SK-N-SH (cell line): ENCODE data around the gene TMEM131L. TPM values are rescaled to one million over a fixed set of nuclear protein-coding genes. Genes with fewer than 3 reads are reported as not detected.

Source experiments
- CTCF ChIA-PET: fragments of 300-600, 350-600 bp; formaldehyde crosslinking; extraction: SDS; loops from one replicate; lab custom pipeline; 2021; lab: Yijun Ruan, JAX
- POLR2A ChIA-PET: fragments of 350-600 bp; sonication (Branson Sonifier 250); formaldehyde crosslinking; extraction: SDS; loops from one replicate; lab custom pipeline; 2020; ENCODE audit warnings: antibody characterized with exemption, inconsistent platforms; lab: Yijun Ruan, JAX
- DNase-seq: peaks from one replicate; pipeline ENCODE4 v3.0.0; 2012
- H2AFZ ChIP-seq: fragments of 200-600 bp; sonication (generic); 2 replicates; pipeline ENCODE4 v1.8.1; 2016; ENCODE audit warnings: antibody characterized with exemption, mild to moderate bottlenecking, low read depth
- H3F3A ChIP-seq: fragments of 200-600 bp; sonication (generic); replicated peaks from 2 replicates; pipeline ENCODE3; 2016; ENCODE audit warnings: antibody characterized with exemption, mild to moderate bottlenecking; ENCODE audit not compliant: insufficient read depth
- H3K27ac ChIP-seq, 2 experiments: fragments of 200-500 bp in 1 of 2; fragments of 200-600 bp in 1 of 2; sonication (Bioruptor generic) in 1 of 2; sonication (generic), shearing (Covaris generic) in 1 of 2; 2 replicates each; pipeline versions ENCODE4 v1.5.1 to v1.6.1; 2014 to 2016; ENCODE audit warnings: low read depth in 2 of 2, inconsistent platforms in 1 of 2, low read length in 1 of 2, mild to moderate bottlenecking in 1 of 2, mixed read lengths in 1 of 2
- H3K27me3 ChIP-seq: fragments of 200-600 bp; sonication (generic), shearing (Covaris generic); 2 replicates; pipeline ENCODE4 v1.6.1; 2016; ENCODE audit warnings: mixed run types; ENCODE audit not compliant: insufficient read depth
- H3K36me3 ChIP-seq, 2 experiments: fragments of 200-500 bp in 1 of 2; fragments of 200-600 bp in 1 of 2; sonication (Bioruptor generic) in 1 of 2; sonication (generic) in 1 of 2; replicated peaks in 1 of 2; 2 replicates each; pipeline versions ENCODE3 to v1.5.1; 2014 to 2016; ENCODE audit warnings: low read length in 1 of 2, mild to moderate bottlenecking in 1 of 2; ENCODE audit not compliant: insufficient read depth in 2 of 2, control insufficient read depth in 1 of 2
- H3K4me1 ChIP-seq, 2 experiments: fragments of 200-500 bp in 1 of 2; fragments of 200-600 bp in 1 of 2; sonication (Bioruptor generic) in 1 of 2; sonication (generic), shearing (Covaris generic) in 1 of 2; 2 replicates each; pipeline versions ENCODE4 v1.5.1 to v1.6.1; 2014 to 2016; ENCODE audit warnings: low read depth in 1 of 2, low read length in 1 of 2, mixed run types in 1 of 2; ENCODE audit not compliant: insufficient read depth in 2 of 2, control insufficient read depth in 1 of 2
- H3K4me2 ChIP-seq: fragments of 200-600 bp; sonication (generic), shearing (Covaris generic); 2 replicates; pipeline ENCODE4 v1.6.1; 2017; ENCODE audit warnings: mixed run types
- H3K4me3 ChIP-seq, 2 experiments: fragments of 200-500 bp in 1 of 2; fragments of 200-600 bp in 1 of 2; sonication (Bioruptor generic) in 1 of 2; sonication (generic), shearing (Covaris generic) in 1 of 2; 2 replicates each; pipeline versions ENCODE4 v1.5.1 to v1.8.1; 2014 to 2016; ENCODE audit warnings: low read depth in 2 of 2, inconsistent platforms in 1 of 2, low read length in 1 of 2, mild to moderate bottlenecking in 1 of 2, mixed read lengths in 1 of 2, moderate library complexity in 1 of 2
- H3K79me2 ChIP-seq: fragments of 200-600 bp; sonication (generic); 2 replicates; pipeline ENCODE4 v1.8.1; 2017; ENCODE audit warnings: mild to moderate bottlenecking; ENCODE audit not compliant: insufficient read depth
- H3K9ac ChIP-seq: fragments of 200-600 bp; sonication (generic); 2 replicates; pipeline ENCODE4 v1.6.1; 2017; ENCODE audit warnings: mixed run types
- H3K9me2 ChIP-seq: fragments of 200-600 bp; sonication (generic); 2 replicates; pipeline ENCODE4 v1.6.1; 2017; ENCODE audit warnings: mixed run types
- H3K9me3 ChIP-seq: fragments of 200-600 bp; sonication (generic); 2 replicates; pipeline ENCODE4 v1.6.1; 2017; ENCODE audit warnings: mixed run types, mild to moderate bottlenecking, moderate library complexity
- H4K20me1 ChIP-seq: fragments of 200-600 bp; sonication (generic); 2 replicates; pipeline ENCODE4 v1.6.1; 2017; ENCODE audit warnings: mild to moderate bottlenecking, mixed run types; ENCODE audit not compliant: insufficient read depth
- CHD2 ChIP-seq: fragments of 150-350 bp; IDR thresholded peaks from 2 replicates; pipeline ENCODE4 v1.6.1; 2018; ENCODE audit warnings: low read length; ENCODE audit not compliant: partially characterized antibody
- FOSL2 ChIP-seq: IDR thresholded peaks from 2 replicates; pipeline ENCODE4 v1.4.0; 2012; ENCODE audit warnings: low read depth, mild to moderate bottlenecking, moderate library complexity, borderline replicate concordance
- FOXJ3 ChIP-seq: sonication (generic); formaldehyde crosslinking; IDR thresholded peaks from 2 replicates; pipeline ENCODE4 v1.5.1; 2020; ENCODE audit warnings: mild to moderate bottlenecking, missing genetic modification reagents
- GABPA ChIP-seq: IDR thresholded peaks from 2 replicates; pipeline ENCODE4 v1.4.0; 2012; ENCODE audit warnings: low read depth, mild to moderate bottlenecking
- NFIC ChIP-seq: IDR thresholded peaks from 2 replicates; pipeline ENCODE4 v1.4.0; 2012; ENCODE audit warnings: borderline replicate concordance
- POLR2AphosphoS5 ChIP-seq: IDR thresholded peaks from 2 replicates; pipeline ENCODE4 v1.6.1; 2012; ENCODE audit warnings: low read depth, low read length
- RAD21 ChIP-seq: IDR thresholded peaks from 2 replicates; pipeline ENCODE4 v1.6.1; 2012; ENCODE audit warnings: mild to moderate bottlenecking, low read length
- SMC3 ChIP-seq: IDR thresholded peaks from 2 replicates; pipeline ENCODE4 v1.6.1; 2012; ENCODE audit warnings: low read depth, low read length, improper control_type of control experiment
- TAF1 ChIP-seq: IDR thresholded peaks from 2 replicates; pipeline ENCODE4 v1.6.1; 2012; ENCODE audit warnings: low read depth, mild to moderate bottlenecking, low read length, moderate library complexity, borderline replicate concordance
- TEAD4 ChIP-seq: IDR thresholded peaks from 2 replicates; pipeline ENCODE4 v1.4.0; 2012; ENCODE audit warnings: mild to moderate bottlenecking, borderline replicate concordance; ENCODE audit not compliant: insufficient read depth
- WGBS: methylation state at CpG from one replicate; pipeline ENCODE4 v1.1.6; 2017; ENCODE audit warnings: low lambda C conversion rate; 5-methylcytosine and 5-hydroxymethylcytosine counted together
- polyA plus RNA-seq, 3 experiments: library from polyadenylated mRNA; depleted of rRNA; stranded (reverse); fragments of >200 nt; gene quantifications; 2 replicates each; pipeline ENCODE4 v1.2.3, GENCODE V29; 2012
- TF ChIP-seq, protein P1 (sequence below): fragments of 150-350 bp; IDR thresholded peaks from 2 replicates; pipeline ENCODE4 v1.6.1; 2017; ENCODE audit warnings: antibody characterized with exemption, low read length, low read depth, borderline replicate concordance
- TF ChIP-seq, protein P2 (sequence below): IDR thresholded peaks from 2 replicates; pipeline ENCODE4; 2012
- TF ChIP-seq, protein P3 (sequence below): IDR thresholded peaks from 2 replicates; pipeline ENCODE4 v1.4.0; 2012; ENCODE audit warnings: low read depth, borderline replicate concordance
- TF ChIP-seq, protein P4 (sequence below): IDR thresholded peaks from 2 replicates; pipeline ENCODE4 v1.4.0; 2012; ENCODE audit warnings: low read depth, borderline replicate concordance

Gene TMEM131L
- polyA plus RNA-seq, 1 of the 3 experiments (the other 2 are of a cell fraction): 6.2 TPM

DNA sequence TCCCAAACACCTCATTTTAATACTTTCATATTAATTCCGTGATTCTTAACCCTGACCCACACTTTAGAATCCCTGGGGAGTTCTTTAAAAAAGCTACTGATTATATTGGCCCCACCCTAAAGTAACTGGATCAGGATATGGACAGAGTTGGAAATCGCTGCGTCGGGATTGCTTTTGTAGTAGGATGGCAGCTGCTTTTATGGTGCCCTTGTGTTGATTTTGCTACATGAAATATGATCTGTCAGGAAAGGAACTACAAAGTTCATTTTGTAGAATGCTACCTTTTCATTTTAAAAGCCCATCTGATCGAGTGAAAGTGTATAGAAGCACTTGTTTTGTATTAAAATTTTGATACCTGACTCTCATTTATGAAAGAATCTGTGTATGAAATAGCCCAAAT is 43.6 kb downstream of the TMEM131L start:
- CTCF ChIA-PET: no interaction called here
- DNase-seq: no peak
- Histone ChIP-seq H3K4me2 (no peak overlapping the region), H3K4me1 (peaks cover 0 to 25% of the 10 kb centered on the region in 2 experiments; a peak in 2 of 4 replicates), H4K20me1 (peaks cover 3% of the 10 kb centered on the region; the same call in 1 of the 2 replicates), H3K9me2 (no peaks in the 10 kb centered on the region)
- WGBS: 86% methylated on average over 5 of the region's 5 CpGs
- no peak for TF ChIP-seq POLR2AphosphoS5
- no peak for TF ChIP-seq FOXJ3 (CRISPR knock-in tag)
- no peak for TF ChIP-seq RAD21
- no peak for TF ChIP-seq SMC3
- TF ChIP-seq, all 33 proteins: peak for 0
- POLR2A ChIA-PET: no interaction called here
- H3K36me3 ChIP-seq: peaks cover 0 to 7% of the 10 kb centered on the region in 2 experiments
- H3F3A ChIP-seq: peaks cover 26% of the 10 kb centered on the region
- no peaks in the 10 kb centered on the region for H3K9me3 ChIP-seq
- no peaks in the 10 kb centered on the region for H3K27me3 ChIP-seq
- no peak overlapping the region for H3K4me3 ChIP-seq
- no peak overlapping the region for H3K27ac ChIP-seq
- H3K79me2 ChIP-seq: peaks cover 7% of the 10 kb centered on the region; the same call in 1 of the 2 replicates
- no peak overlapping the region for H3K9ac ChIP-seq
- no peak overlapping the region for H2AFZ ChIP-seq

DNA sequence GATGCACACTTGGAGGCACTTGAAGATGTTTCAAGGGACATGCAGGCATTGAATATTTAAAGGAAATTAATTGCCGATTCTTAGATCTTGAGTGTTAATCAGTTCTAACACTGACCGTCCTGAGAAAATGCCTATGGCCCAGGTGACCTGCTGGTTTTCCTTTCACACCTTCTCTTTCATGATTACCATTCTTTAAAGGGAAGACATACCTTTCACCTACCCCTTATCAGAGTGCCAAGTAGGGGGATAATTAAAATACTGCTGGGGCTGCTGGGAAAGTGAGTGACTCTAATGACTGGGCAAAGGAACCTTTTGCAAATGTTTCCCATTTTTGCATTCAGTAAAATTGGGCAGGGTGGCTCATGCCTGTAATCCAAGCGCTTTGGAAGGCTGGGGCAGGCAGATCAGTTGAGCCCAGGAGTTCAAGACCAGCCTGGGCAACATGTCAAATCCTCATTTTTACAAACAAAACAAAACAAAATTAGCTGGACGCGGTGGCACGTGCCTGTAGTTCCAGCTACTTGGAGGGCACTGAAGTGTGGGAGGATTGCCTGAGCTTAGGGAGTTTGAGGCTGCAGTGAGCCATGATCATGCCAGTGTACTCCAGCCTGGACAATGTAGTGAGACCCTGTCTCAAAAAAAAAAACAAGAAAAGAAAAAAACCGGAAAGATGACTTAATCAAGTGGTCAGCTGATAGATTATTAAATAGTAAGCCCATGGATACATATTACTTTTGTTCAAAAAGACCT is 44.3 kb downstream of the TMEM131L start:
- Histone ChIP-seq H3K4me3 (no peak overlapping the region), H3K4me1 (peaks cover 0 to 32% of the 10 kb centered on the region in 2 experiments; a peak in 2 of 4 replicates), H3F3A (peaks cover 33% of the 10 kb centered on the region), H4K20me1 (peaks cover 3% of the 10 kb centered on the region; the same call in 1 of the 2 replicates), H3K27me3 (no peaks in the 10 kb centered on the region), H2AFZ (no peak overlapping the region), H3K79me2 (peaks cover 12% of the 10 kb centered on the region; the same call in 1 of the 2 replicates), H3K9me3 (no peaks in the 10 kb centered on the region), H3K36me3 (peaks cover 0 to 7% of the 10 kb centered on the region in 2 experiments), H3K9me2 (no peaks in the 10 kb centered on the region), H3K9ac (no peak overlapping the region), H3K4me2 (no peak overlapping the region), H3K27ac (no peak overlapping the region)
- ChIA-PET CTCF (no interaction called here), POLR2A (no interaction called here)
- WGBS: 99% methylated on average over 7 of the region's 7 CpGs
- TF ChIP-seq TEAD4 (no peak), POLR2AphosphoS5 (no peak), GABPA (no peak), RAD21 (no peak), CHD2 (no peak), SMC3 (no peak), NFIC (no peak), FOSL2 (no peak), FOXJ3 (CRISPR knock-in tag) (no peak), TAF1 (no peak)
- TF ChIP-seq, protein P1, sequence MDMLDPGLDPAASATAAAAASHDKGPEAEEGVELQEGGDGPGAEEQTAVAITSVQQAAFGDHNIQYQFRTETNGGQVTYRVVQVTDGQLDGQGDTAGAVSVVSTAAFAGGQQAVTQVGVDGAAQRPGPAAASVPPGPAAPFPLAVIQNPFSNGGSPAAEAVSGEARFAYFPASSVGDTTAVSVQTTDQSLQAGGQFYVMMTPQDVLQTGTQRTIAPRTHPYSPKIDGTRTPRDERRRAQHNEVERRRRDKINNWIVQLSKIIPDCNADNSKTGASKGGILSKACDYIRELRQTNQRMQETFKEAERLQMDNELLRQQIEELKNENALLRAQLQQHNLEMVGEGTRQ: no peak
- TF ChIP-seq, protein P2, sequence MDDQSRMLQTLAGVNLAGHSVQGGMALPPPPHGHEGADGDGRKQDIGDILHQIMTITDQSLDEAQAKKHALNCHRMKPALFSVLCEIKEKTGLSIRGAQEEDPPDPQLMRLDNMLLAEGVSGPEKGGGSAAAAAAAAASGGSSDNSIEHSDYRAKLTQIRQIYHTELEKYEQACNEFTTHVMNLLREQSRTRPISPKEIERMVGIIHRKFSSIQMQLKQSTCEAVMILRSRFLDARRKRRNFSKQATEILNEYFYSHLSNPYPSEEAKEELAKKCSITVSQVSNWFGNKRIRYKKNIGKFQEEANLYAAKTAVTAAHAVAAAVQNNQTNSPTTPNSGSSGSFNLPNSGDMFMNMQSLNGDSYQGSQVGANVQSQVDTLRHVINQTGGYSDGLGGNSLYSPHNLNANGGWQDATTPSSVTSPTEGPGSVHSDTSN: no peak
- TF ChIP-seq, protein P3, sequence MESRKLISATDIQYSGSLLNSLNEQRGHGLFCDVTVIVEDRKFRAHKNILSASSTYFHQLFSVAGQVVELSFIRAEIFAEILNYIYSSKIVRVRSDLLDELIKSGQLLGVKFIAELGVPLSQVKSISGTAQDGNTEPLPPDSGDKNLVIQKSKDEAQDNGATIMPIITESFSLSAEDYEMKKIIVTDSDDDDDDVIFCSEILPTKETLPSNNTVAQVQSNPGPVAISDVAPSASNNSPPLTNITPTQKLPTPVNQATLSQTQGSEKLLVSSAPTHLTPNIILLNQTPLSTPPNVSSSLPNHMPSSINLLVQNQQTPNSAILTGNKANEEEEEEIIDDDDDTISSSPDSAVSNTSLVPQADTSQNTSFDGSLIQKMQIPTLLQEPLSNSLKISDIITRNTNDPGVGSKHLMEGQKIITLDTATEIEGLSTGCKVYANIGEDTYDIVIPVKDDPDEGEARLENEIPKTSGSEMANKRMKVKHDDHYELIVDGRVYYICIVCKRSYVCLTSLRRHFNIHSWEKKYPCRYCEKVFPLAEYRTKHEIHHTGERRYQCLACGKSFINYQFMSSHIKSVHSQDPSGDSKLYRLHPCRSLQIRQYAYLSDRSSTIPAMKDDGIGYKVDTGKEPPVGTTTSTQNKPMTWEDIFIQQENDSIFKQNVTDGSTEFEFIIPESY: no peak
- TF ChIP-seq, protein P4, sequence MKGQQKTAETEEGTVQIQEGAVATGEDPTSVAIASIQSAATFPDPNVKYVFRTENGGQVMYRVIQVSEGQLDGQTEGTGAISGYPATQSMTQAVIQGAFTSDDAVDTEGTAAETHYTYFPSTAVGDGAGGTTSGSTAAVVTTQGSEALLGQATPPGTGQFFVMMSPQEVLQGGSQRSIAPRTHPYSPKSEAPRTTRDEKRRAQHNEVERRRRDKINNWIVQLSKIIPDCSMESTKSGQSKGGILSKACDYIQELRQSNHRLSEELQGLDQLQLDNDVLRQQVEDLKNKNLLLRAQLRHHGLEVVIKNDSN: no peak
- no peak for DNase-seq
